ENCODE measurements around the gene SIRT5.
A peak's percentile ranks its signal among the peaks of the same experiment; 100 is the strongest.

SIRT5 gene

DNA sequence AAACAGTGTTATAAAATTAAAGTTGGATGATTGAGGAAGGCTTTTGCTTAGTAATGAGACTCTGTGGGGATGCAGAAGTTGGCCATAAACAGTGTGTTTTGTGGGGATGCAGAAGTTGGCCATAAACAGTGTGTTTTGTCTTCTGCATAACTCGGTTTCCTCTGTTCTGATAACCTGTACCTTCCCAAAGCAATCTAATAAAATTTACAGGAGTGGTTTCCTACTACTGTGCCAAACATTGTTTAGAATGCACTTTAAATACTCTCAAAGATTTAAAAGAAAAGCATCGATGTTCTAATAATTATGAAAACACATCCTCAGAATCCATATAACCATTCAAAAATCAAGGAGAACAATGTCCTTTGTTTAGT is 36.9 kb upstream of the SIRT5 start:
- H3K23ac ChIP-seq (ENCODE audit: low read length in 2 of 2), result no peak overlapping the region
- H2BK12ac ChIP-seq (ENCODE audit: low read length in 2 of 2), result no peak overlapping the region
- H4K8ac ChIP-seq (ENCODE audit: low read length), result no peak overlapping the region
- H3K36me3 ChIP-seq (ENCODE audit: control insufficient read depth in 1 of 2, insufficient read depth in 2 of 2, low read depth in 1 of 2, low read length in 2 of 2), result no peaks in the 10 kb centered on the region
- H3K18ac ChIP-seq (ENCODE audit: low read depth in 1 of 2, low read length in 2 of 2), result no peak overlapping the region
- no peak overlapping the region for H2BK5ac ChIP-seq (ENCODE audit: low read depth, low read length, poor library complexity, severe bottlenecking)
- H3K27ac ChIP-seq (ENCODE audit: low read length, poor library complexity, severe bottlenecking), result no peak overlapping the region
- H2AFZ ChIP-seq (ENCODE audit: low read depth, low read length), result no peak overlapping the region
- H3K9me3 ChIP-seq (ENCODE audit: control insufficient read depth, low read length), result no peaks in the 10 kb centered on the region
- no peak overlapping the region for H3K4me3 ChIP-seq (ENCODE audit: insufficient read depth in 1 of 2, low read depth in 1 of 2, low read length in 2 of 2)
- H3K4ac ChIP-seq (ENCODE audit: low read depth in 1 of 2, low read length in 2 of 2), result no peak overlapping the region
- no peak overlapping the region for H4K91ac ChIP-seq (ENCODE audit: low read length)
- H3K14ac ChIP-seq (ENCODE audit: low read length in 2 of 2), result no peak overlapping the region
- H2BK15ac ChIP-seq (ENCODE audit: low read depth, poor library complexity, severe bottlenecking), result no peak overlapping the region
- H3K27me3 ChIP-seq (ENCODE audit: control insufficient read depth in 1 of 2, insufficient read depth in 1 of 2, low read length in 2 of 2), result peaks cover 2 to 7% of the 10 kb centered on the region in 2 experiments
- peak overlapping the region; percentile 32 for H3K9ac ChIP-seq (ENCODE audit: low read length)
- no peaks in the 10 kb centered on the region for H3K4me1 ChIP-seq (ENCODE audit: control insufficient read depth, insufficient read depth, low read depth, low read length)
- 92% methylated on average over 2 of the region's 2 CpGs for WGBS
- no peak overlapping the region for H3K4me2 ChIP-seq (ENCODE audit: low read length, poor library complexity, severe bottlenecking)
- H3K79me1 ChIP-seq (replicated peaks; ENCODE audit: low read length, poor library complexity, severe bottlenecking), result no peaks in the 10 kb centered on the region
- H2BK120ac ChIP-seq (ENCODE audit: low read depth, low read length), result no peak overlapping the region
- no peak for DNase-seq
- H2AK5ac ChIP-seq (ENCODE audit: low read length, severe bottlenecking), result no peak overlapping the region

DNA sequence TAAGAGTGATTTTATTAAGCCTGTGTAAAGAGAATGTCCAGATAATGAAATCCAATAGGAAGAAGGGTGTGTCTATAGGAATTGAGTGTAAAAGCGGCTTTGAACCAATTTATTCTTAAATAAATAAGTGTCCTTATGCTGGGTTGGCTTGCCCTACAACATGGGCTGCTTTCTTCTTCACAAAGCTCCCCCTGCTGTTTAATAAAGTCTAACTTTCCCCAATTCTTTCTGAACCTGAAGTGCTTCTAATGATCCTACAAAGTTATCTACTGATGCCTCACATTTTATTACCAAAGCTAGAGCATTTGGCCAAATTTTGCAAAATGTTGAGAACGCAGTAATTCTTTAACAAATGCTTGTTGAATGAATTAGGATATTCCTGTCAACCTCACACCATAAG is 36.3 kb upstream of the SIRT5 start:
- no peak overlapping the region for H3K27ac ChIP-seq (ENCODE audit: low read length, poor library complexity, severe bottlenecking)
- H2BK12ac ChIP-seq (ENCODE audit: low read length in 2 of 2), result no peak overlapping the region
- no peak overlapping the region for H3K4ac ChIP-seq (ENCODE audit: low read depth in 1 of 2, low read length in 2 of 2)
- peaks cover 2 to 7% of the 10 kb centered on the region in 2 experiments for H3K27me3 ChIP-seq (ENCODE audit: control insufficient read depth in 1 of 2, insufficient read depth in 1 of 2, low read length in 2 of 2)
- H4K8ac ChIP-seq (ENCODE audit: low read length), result no peak overlapping the region
- peak; percentile 63 for DNase-seq
- no peak overlapping the region for H3K18ac ChIP-seq (ENCODE audit: low read depth in 1 of 2, low read length in 2 of 2)
- H2BK15ac ChIP-seq (ENCODE audit: low read depth, poor library complexity, severe bottlenecking), result no peak overlapping the region
- H2AK5ac ChIP-seq (ENCODE audit: low read length, severe bottlenecking), result no peak overlapping the region
- no peak overlapping the region for H3K23ac ChIP-seq (ENCODE audit: low read length in 2 of 2)
- no peak overlapping the region for H2AFZ ChIP-seq (ENCODE audit: low read depth, low read length)
- no peaks in the 10 kb centered on the region for H3K9me3 ChIP-seq (ENCODE audit: control insufficient read depth, low read length)
- no peak overlapping the region for H3K4me3 ChIP-seq (ENCODE audit: insufficient read depth in 1 of 2, low read depth in 1 of 2, low read length in 2 of 2)
- H3K79me1 ChIP-seq (replicated peaks; ENCODE audit: low read length, poor library complexity, severe bottlenecking), result no peaks in the 10 kb centered on the region
- H3K36me3 ChIP-seq (ENCODE audit: control insufficient read depth in 1 of 2, insufficient read depth in 2 of 2, low read depth in 1 of 2, low read length in 2 of 2), result no peaks in the 10 kb centered on the region
- H4K91ac ChIP-seq (ENCODE audit: low read length), result no peak overlapping the region
- H3K4me2 ChIP-seq (ENCODE audit: low read length, poor library complexity, severe bottlenecking), result no peak overlapping the region
- no peak overlapping the region for H2BK120ac ChIP-seq (ENCODE audit: low read depth, low read length)
- H3K9ac ChIP-seq (ENCODE audit: low read length), result no peak overlapping the region
- H3K14ac ChIP-seq (ENCODE audit: low read length in 2 of 2), result no peak overlapping the region
- WGBS, result 82% methylated on average over 1 of the region's 2 CpGs
- H2BK5ac ChIP-seq (ENCODE audit: low read depth, low read length, poor library complexity, severe bottlenecking), result no peak overlapping the region
- no peaks in the 10 kb centered on the region for H3K4me1 ChIP-seq (ENCODE audit: control insufficient read depth, insufficient read depth, low read depth, low read length)

DNA sequence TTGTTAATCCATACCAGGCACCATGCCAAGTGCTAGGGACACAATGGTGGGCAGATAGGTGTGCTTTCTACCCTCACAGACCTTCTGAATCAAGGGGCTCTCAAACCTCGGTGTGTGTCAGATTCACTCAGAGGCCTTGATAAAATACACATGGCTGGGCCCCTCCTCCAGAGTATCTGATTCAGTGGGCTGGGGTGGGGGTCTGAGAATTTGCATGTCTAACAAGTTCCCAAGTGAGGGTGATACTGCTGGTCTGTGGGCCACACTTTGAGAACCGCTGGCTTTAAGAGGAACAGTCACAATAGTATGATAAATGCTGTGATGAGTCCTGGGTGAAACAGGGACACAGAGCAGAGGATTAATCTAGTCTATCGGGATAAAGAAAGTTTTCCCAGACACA is 35.8 kb upstream of the SIRT5 start:
- no peaks in the 10 kb centered on the region for H3K36me3 ChIP-seq (ENCODE audit: control insufficient read depth in 1 of 2, insufficient read depth in 2 of 2, low read depth in 1 of 2, low read length in 2 of 2)
- no peak overlapping the region for H3K4me2 ChIP-seq (ENCODE audit: low read length, poor library complexity, severe bottlenecking)
- H3K23ac ChIP-seq (ENCODE audit: low read length in 2 of 2), result no peak overlapping the region
- no peak overlapping the region for H3K27ac ChIP-seq (ENCODE audit: low read length, poor library complexity, severe bottlenecking)
- no peak overlapping the region for H2BK12ac ChIP-seq (ENCODE audit: low read length in 2 of 2)
- peaks cover 2 to 4% of the 10 kb centered on the region in 2 experiments for H3K27me3 ChIP-seq (ENCODE audit: control insufficient read depth in 1 of 2, insufficient read depth in 1 of 2, low read length in 2 of 2)
- H3K9ac ChIP-seq (ENCODE audit: low read length), result no peak overlapping the region
- H2AK5ac ChIP-seq (ENCODE audit: low read length, severe bottlenecking), result no peak overlapping the region
- no peak overlapping the region for H2BK120ac ChIP-seq (ENCODE audit: low read depth, low read length)
- no peak overlapping the region for H3K14ac ChIP-seq (ENCODE audit: low read length in 2 of 2)
- H2BK5ac ChIP-seq (ENCODE audit: low read depth, low read length, poor library complexity, severe bottlenecking), result no peak overlapping the region
- no peaks in the 10 kb centered on the region for H3K4me1 ChIP-seq (ENCODE audit: control insufficient read depth, insufficient read depth, low read depth, low read length)
- H4K8ac ChIP-seq (ENCODE audit: low read length), result no peak overlapping the region
- 96% methylated on average over 2 of the region's 3 CpGs for WGBS
- no peak overlapping the region for H3K18ac ChIP-seq (ENCODE audit: low read depth in 1 of 2, low read length in 2 of 2)
- H3K4ac ChIP-seq (ENCODE audit: low read depth in 1 of 2, low read length in 2 of 2), result no peak overlapping the region
- no peak overlapping the region for H4K91ac ChIP-seq (ENCODE audit: low read length)
- DNase-seq, result no peak
- no peak overlapping the region for H3K4me3 ChIP-seq (ENCODE audit: insufficient read depth in 1 of 2, low read depth in 1 of 2, low read length in 2 of 2)
- no peaks in the 10 kb centered on the region for H3K9me3 ChIP-seq (ENCODE audit: control insufficient read depth, low read length)
- H3K79me1 ChIP-seq (replicated peaks; ENCODE audit: low read length, poor library complexity, severe bottlenecking), result no peaks in the 10 kb centered on the region
- H2BK15ac ChIP-seq (ENCODE audit: low read depth, poor library complexity, severe bottlenecking), result no peak overlapping the region
- no peak overlapping the region for H2AFZ ChIP-seq (ENCODE audit: low read depth, low read length)

DNA sequence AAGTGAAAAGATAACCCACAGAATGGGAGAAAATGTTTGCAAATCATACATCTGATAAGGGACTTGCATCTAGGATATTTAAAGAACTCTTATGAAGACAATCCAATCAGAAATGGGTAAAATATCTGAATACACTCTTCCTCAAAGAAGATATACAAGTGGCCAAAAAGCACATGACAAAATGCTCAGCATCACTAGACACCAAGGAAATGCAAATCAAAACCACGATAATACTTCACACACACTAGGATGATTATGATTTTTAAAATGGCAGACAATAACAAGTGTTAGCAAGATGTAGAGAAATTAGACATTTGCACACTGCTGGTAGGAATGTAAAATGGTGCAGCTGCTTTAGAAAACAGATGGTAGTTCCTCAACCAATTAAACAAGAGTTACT is 34.8 kb upstream of the SIRT5 start:
- Histone ChIP-seq H3K4me1 (ENCODE audit: control insufficient read depth, insufficient read depth, low read depth, low read length) (no peaks in the 10 kb centered on the region), H2BK12ac (ENCODE audit: low read length in 2 of 2) (no peak overlapping the region), H3K9ac (ENCODE audit: low read length) (no peak overlapping the region), H3K27ac (ENCODE audit: low read length, poor library complexity, severe bottlenecking) (no peak overlapping the region), H2AK5ac (ENCODE audit: low read length, severe bottlenecking) (no peak overlapping the region), H3K18ac (ENCODE audit: low read depth in 1 of 2, low read length in 2 of 2) (no peak overlapping the region), H4K91ac (ENCODE audit: low read length) (no peak overlapping the region), H3K79me1 (replicated peaks; ENCODE audit: low read length, poor library complexity, severe bottlenecking) (no peaks in the 10 kb centered on the region), H3K23ac (ENCODE audit: low read length in 2 of 2) (no peak overlapping the region), H3K14ac (ENCODE audit: low read length in 2 of 2) (no peak overlapping the region), H3K4ac (ENCODE audit: low read depth in 1 of 2, low read length in 2 of 2) (no peak overlapping the region), H2AFZ (ENCODE audit: low read depth, low read length) (no peak overlapping the region), H3K4me2 (ENCODE audit: low read length, poor library complexity, severe bottlenecking) (no peak overlapping the region), H3K9me3 (ENCODE audit: control insufficient read depth, low read length) (no peaks in the 10 kb centered on the region), H3K4me3 (ENCODE audit: insufficient read depth in 1 of 2, low read depth in 1 of 2, low read length in 2 of 2) (no peak overlapping the region), H2BK15ac (ENCODE audit: low read depth, poor library complexity, severe bottlenecking) (no peak overlapping the region), H2BK5ac (ENCODE audit: low read depth, low read length, poor library complexity, severe bottlenecking) (no peak overlapping the region), H3K27me3 (ENCODE audit: control insufficient read depth in 1 of 2, insufficient read depth in 1 of 2, low read length in 2 of 2) (peaks cover 0 to 2% of the 10 kb centered on the region in 2 experiments), H3K36me3 (ENCODE audit: control insufficient read depth in 1 of 2, insufficient read depth in 2 of 2, low read depth in 1 of 2, low read length in 2 of 2) (no peaks in the 10 kb centered on the region), H4K8ac (ENCODE audit: low read length) (no peak overlapping the region), H2BK120ac (ENCODE audit: low read depth, low read length) (no peak overlapping the region)
- no peak for DNase-seq
- no CpG with 5 or more reads among the region's 1 CpG for WGBS
